ENCODE results near the gene CYP46A1.

DNA sequence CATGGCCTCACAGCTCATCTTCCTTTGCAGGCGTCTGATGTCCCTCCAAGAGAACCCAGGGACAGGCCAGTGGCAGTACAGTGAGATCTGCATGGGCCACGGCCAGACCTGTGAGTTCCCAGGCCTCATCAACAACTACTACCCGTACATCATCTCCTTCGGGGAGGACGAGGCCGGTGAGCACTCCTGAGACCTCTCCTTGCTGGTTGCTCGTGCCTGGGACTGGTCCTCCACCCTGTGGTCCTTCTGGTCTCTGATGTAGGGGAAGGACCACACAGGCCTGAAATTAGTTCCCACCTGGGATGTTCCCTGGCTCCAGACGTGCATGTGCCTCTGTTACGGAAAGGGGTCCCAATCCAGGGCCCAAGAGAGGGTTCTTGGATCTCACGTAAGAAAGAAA is 21.3 kb upstream of the CYP46A1 start:
- TF ChIP-seq GATA3 (IDR thresholded peaks at IDR 0.05; ENCODE audit: low read depth, low read length) (no peak), GATA2 (IDR thresholded peaks at IDR 0.05; ENCODE audit: low read depth, low read length) (no peak)
